ENCODE results near the gene PTPRB.

PTPRB gene

DNA sequence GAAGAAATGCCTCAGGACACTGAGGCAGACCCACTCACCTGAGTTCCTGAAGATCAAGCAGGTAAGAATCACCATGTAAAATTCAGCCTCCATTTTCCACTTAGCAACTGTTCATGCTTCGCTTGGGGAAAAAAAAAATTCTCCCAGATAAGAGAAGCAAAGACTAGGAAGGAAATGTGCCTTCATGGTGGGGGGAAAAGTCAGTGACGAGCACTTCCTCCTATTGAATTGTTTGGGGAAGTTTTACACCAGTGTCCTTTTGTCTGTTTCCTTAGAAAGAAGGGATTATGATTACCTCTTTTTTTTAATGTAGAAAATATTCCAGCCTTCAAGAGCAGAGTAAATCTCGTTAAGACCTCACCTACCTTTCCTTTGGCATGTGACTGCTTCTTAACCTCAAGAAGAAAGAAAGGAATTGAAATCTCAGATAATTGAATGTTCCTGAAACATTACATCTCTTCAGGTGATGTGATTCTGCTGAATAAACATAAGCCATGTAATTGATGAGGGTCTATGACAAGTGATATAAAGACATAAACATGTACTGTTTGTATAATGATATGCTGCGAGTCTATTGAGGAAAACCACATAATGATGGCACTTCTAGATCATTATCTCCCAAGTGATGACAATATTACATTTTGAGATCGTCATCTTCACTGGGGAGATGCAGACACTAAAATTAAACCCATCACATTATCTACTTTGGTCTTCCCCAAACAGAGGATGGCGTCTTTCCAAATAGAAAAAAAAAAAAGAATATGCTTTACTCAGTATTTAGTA is at the start of gene PTPRB:
TSS of gene PTPRB (minus strand) at position 127 of the 783 bp plus-strand sequence. CDS start at position 93, 34 bp downstream.
- peak; percentile 85 for DNase-seq (ENCODE audit: low spot score)

DNA sequence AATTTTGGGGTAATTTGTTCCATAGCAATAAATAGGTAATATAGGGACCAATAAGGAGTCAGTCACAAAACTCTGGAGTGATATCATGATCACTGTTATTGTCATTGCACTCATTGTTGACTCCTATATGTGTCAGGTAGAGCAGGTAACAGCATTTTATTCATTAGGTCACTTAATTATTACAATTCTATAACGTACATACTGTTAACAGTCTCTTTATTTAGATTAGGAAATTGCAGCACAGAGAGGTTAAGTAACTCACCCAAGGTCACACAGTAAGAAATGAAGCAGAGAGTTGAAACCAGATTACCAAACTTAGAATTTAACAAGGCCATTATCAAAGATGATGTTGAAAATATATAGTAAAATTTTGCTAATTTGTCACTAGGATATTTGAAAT is 49.7 kb upstream of the PTPRB start:
- no peak for DNase-seq (ENCODE audit: low spot score)

DNA sequence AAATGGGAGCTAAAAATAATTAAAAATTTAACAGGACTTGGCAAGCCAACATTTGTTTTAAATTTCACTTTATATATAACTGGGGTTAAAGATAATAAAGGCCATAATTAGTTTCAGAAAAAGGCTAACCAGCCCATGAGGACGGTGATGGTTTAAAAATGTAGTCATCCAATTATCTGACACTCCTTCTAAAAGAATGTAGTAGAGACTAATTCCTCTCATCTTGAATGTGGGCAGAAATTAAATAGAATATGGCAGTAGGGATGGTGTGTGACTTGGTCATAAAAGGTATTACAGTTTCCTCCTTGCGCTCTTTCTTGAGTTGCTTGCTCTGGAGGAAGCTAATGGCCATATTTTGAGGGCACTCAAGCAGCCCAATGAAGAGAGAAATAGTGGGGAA is 49.1 kb upstream of the PTPRB start:
- no peak for DNase-seq (ENCODE audit: low spot score)

DNA sequence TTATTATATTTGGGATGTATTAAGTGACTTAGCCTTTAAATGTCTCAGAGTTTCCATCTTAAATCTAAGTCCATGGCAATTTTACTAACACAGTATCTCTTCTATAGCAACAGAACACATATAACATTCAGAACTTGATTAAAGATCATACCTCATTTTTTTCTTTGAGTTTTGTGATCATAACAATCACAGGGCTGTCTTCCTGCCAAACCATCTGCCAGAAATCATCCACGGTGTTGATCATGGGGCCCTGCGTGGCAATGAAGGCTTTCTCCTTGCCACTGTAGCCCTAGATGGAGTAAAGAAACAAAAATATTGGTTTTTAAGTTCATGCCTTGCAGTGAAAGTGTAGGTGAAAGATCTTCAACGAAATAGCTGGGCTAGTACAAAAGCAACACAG is 46.7 kb upstream of the PTPRB start:
- no peak for DNase-seq (ENCODE audit: low spot score)

DNA sequence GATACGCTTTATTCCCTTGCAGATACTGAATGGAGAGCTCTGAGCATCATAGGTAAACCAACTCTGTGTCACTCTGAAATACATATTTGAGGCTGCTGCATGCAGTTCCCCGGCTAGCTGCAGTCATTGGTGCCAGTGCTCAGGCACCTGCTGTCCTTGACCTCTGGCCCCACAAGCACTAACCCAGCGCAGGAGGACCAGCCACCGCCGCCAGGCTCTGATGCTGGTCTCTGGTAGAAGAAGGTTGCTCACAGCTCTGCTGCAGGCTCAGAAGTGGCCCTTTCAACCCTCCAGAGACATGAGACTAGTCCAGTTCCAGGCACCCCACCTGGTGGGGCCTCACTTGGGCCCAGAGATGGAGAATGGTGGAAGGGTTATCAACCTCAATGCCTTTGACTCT is 34.5 kb upstream of the PTPRB start:
- no peak for DNase-seq (ENCODE audit: low spot score)

DNA sequence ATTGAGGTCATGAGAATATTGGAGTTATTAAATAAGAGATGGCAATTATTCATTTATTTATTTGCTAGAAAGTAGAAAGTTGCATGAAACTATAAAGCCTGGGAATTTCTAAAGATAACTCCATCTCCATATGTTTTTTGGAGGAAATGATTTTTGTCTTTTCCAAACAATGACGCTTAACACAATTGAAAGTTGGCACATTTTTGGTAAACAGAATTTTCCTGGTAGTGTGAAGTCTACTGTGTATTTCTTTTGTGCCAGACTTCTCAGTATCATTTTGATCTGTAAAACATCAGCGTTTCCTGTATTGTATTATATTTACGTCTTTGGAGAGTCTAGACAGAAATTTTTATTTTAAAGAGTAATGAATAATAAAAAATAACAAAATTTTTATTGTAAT is 33.7 kb upstream of the PTPRB start:
- no peak for DNase-seq (ENCODE audit: low spot score)

DNA sequence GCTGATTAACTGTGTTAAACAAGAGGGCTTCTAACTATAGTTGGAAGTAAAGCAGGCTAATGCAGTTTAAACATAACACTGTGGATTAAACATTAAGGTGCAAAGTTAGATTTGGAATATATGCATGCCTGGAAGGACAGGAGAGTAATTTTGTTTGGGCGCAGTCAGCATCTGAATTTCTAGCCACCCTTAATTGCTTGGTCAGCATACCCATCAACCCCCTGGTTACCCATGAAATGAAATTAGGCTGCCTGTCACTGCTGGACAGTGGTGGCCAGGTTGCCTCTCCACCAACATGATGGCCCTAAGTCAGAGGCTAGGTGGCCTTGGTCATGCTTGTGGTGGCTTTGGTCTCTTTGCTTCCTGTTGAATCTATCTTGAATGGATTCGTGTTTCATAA is 30.0 kb upstream of the PTPRB start:
- DNase-seq (ENCODE audit: low spot score): no peak

DNA sequence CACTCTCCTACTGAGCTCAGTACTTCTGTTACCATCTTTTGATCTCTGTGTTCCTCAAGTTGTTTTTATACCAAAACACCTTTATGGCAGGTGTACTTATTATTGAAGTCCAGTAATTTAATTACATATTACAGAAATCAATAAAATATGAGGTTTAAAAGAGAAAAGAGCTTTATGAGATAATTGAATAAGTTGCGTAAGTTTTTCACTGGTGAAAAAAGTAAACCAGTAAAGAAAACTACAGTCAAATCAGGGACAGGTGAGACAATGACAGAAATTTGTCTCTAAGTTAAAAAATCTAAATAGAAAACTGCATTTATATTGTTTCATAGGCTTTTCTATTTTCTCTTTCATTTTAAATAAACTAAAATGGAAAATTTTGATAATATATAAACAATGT is 29.1 kb upstream of the PTPRB start:
- DNase-seq (ENCODE audit: low spot score): no peak

DNA sequence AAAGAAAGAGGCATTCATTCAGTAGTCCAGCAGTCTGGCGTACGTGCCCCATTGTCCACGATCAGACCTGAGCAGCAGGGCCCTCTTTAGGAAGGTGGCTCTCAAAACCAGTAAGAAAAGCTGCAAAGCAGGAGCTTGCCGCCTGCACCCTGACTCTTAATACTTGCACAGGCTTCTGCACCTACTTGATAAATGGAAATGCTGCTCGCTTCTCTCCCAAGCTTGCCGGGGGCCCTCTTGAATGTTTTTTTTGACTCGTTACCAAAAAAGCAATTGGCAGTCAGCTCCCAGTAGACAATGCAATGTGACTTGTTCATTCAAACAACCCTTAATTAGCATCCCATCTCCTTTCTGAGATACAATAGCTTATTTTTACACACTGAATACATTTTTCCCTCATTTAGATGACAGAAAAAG is 27.2 kb upstream of the PTPRB start:
- DNase-seq (ENCODE audit: low spot score): no peak

DNA sequence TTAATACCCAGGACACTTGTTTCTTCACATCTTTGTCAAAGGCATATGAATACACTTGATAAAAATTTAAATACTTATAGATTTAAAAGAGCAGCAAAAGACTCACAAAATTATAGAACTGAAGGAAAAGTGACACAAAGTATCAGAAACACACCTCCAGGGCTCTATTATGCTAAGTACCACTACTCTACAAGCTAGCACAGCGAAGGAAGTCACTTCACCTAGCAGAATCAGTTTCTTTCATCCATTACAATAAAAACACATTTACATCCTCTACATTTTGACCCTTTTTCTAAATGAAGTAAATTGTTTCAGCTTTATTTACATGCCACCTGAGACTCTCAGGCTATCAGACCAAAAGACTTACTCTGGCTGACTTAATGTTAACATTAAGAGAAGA is 26.6 kb upstream of the PTPRB start:
- DNase-seq (ENCODE audit: low spot score): no peak

DNA sequence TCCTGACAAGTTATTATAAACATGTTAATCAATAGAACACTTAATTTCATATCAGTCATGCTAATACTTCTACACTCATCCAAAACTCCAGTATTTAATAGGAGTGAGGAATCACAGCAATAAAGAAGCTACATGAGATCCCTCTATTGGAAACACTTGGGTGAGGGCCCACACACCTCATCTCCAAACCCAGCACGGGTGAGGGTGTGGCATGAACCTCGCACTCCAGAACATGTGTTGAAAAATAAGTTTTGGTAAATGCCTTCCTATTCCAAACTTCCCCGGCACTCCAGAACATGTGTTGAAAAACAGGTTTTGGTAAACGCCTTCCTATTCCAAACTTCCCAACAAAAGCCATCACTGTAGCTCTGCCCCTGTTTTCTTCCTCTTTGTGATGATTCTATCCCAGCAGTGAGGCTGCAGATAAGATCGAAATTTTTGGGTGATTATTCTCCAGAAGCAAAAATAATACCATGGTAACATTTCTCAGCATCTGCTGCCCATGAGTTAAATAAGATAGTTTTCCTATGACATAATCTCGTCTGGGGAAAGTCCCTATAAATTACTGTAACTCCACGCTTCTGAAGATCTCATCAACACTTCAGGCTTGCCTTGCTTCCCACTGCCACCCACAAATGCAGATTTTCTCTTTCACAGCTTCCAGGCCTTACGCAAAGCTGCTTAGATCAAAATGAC is 24.4 kb upstream of the PTPRB start:
- no peak for DNase-seq (ENCODE audit: low spot score)

DNA sequence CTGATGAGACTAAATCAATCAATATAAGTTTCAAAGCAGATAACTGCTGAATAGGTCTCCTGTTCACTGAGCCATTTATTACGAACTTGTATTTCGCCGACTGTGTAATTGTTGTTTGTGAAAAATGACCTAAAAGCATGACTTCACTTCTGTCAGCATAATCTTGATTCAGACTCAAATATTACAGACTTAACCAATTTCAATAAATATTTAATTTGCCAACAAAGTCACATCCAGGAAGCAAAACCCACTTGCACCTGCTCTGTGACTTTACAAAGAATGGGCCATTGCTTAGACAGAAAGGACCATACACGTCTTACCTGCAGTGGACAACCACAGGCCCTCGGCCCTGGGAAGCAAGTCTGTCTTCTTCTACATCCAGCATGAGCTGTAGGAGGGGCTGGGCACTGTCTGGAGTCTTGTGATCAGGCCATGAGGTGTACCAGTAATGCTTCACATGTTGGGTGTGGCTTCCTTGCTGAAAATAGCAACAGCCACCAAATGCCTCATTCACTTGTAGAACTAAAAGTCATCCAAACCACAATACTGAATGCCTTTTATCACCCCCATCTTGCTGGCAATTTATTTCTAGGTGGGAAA is 23.5 kb upstream of the PTPRB start:
- DNase-seq (ENCODE audit: low spot score): peak; percentile 48

DNA sequence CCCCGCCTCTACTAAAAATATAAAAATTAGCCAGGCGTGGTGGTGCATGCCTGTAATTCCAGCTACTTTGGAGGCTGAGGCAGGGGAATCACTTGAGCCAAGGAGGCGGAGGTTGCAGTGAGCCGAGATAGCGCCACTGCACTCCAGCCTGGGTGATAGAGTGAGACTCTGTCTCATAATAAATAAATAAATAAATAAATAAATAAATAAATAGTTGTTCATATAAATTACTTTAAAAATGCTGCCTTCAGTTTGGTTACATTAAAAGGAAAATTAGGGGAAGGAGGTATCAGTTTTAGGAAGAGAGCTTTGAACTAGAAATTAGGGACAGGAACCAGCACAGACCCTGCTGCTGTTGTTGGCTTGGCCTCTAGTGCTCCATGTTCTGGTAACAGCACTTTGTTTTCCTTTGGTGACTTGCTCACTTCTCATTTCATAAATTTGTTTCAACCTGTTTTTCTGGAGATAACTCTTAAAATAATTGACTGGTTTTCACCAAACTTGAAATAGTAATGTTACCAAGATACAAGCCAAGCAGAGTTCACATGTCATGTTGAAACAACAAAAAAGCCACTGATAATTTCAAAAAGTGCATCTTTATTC is 22.9 kb upstream of the PTPRB start:
- DNase-seq (ENCODE audit: low spot score): no peak

DNA sequence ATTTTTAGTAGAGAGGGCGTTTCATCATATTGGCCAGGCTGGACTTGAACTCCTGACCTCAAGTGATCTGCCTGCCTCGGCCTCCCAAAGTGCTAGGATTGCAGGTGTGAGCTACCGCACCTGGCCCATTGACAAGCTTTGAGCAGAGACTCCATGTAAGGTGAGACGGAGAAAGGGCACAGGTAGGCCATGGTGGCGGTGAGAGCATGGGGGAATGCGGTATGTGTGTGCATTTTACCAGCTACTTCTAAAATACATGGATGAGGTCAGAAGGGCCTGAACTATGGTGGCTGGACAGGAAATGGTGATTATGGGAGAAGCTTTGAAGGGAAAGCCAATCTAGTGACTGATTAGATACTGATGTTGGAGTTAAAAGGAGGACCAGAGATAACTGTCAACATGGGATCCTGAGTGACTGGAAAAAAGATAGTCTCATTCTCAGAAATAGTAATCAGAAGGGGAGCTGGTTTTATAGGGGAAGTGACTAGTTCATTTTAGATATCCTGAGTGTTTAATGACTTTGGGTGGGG is 21.9 kb upstream of the PTPRB start:
- no peak for DNase-seq (ENCODE audit: low spot score)

DNA sequence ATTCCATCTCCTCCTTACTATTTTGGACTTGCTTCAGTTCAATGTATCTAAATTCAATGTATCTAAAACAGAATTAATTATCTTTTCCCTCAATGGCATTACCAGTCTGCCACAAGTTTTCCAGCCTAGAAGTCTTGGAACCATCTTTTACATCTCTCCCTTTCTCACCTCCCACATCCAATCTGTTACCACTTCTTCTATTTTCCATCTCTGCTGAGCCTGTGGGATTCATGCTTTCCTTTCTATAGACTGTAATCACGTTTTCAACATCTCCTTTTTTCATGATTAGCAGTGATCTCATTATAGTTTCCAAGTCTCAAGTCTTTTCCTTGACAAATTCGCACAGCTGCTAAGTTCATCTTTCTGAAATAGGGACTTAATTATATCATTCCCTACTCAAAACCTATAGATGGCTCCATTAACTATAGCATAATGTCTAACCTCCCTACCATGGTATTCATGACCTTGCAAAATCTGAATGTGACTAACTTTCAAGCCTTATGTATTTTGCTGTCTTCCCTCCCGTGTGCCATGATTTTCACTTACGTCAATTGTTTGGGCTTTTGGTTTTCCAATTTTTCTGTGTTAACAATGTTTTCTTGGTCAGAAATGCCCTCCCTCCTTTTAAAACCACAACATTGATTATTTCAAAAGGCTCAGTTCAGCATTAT is 20.5 kb upstream of the PTPRB start:
- no peak for DNase-seq (ENCODE audit: low spot score)

DNA sequence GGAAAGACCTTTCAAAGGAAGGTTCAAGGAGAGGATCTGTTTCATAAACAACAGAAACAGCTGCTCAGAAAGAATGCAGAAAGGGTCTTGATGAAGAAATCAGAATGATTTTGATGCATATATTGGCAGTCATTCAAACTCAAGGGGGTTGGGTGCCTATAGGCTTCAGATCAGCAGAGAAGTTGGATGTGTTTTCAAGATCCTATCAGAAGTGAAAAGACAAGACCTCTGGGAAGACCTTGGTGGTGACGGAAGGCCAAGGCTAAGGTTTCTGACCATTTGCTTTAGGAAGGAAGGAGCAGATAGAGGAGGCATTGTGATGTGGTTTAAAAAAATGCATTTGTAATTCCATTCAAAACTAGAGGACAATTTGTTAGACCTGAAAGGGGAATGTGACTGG is 15.2 kb upstream of the PTPRB start:
- no peak for DNase-seq (ENCODE audit: low spot score)

DNA sequence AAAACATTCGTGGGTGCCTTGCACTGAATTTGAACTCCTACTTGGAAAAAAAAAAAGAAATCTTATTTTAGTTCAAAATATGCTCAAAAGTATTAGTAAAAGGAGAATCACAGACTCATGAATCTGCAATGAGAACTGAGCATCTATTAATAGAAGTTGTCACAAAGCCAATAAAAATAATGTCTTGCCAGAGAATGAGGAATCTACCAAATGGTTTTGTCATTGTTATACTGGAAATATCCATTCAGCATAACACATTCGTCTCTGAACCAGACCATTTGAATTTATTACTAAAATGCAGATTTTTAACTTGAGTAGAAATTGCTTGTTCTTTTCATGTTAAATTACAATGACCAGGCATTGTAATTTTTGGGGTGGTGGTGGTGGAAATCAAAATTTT is 11.6 kb upstream of the PTPRB start:
- DNase-seq (ENCODE audit: low spot score): peak; percentile 60

DNA sequence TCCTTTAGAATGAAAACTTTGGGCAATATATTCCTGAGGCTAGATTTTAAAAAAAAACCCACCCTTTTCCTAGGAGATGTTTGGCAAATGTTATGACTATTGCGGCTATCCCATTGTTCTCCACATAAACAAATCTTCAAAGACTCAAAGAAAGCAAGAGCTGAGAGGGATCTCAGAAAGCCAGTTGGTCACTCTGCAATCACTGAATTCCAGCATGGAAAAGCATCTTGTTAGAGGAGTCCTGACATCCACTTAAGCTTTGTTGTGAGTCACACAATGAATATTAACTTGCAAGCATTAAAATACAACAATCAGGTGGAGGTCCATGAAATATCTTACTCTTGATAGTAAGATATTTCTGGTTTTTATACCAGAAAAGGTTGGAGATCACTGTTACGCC is 11.0 kb upstream of the PTPRB start:
- no peak for DNase-seq (ENCODE audit: low spot score)

DNA sequence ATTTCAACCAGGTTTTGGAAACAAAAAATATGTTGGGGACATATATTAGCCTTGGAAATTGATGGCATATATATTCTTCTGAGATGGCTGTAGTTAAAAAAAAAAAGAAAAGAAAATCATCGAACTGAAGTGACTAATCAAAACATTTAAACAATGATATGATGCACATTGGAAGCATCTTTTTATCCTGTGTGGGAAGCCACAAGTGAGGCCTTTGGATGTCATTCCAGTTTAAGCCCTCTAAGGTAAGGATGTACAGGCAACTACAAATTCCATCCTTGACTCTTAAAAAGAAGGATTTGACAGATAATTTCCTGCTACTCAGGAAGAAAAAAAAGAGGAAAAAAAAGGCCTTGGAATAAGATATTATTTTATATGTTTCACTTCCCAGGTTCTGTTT is 9.6 kb upstream of the PTPRB start:
- peak; percentile 39 for DNase-seq (ENCODE audit: low spot score)

DNA sequence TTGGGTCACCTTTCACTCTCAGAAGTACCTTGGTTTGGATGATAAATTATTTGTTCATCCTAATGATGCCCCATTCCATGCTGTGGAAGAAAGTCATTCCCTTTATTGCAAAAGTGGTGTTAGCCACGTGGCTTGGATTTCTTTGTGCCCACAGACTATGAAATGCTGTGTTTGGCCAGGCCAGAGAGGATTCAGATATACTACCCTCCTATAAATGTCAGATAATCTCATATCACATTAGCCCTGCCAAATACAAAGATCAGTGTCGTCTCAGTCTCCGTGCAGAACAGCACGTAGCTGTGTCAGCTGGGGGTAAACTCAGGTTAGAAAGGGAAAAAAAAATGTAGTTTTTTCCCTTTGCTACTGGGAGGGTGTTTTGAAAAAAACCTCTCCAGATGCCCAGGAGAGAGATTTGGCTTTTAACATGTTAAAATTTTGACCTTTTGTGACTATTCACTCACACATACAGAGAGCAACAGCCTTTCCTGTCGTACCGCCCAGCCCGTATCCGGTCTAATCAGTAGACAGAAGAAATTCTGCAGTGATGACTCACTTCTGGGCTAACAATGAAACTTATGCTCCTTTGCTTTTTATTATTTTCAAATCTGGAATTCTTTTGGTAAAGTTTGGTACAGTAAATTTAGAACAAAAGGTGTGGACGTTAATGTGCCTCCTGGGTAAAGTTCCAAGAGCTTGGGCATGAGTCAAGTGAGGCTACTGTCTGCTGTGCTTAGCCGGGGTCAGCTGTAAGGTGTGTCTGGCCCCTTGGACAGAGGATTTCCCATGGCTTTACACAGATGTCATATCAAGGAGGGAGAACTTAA is 8.5 kb upstream of the PTPRB start:
- DNase-seq (ENCODE audit: low spot score): peak; percentile 99

DNA sequence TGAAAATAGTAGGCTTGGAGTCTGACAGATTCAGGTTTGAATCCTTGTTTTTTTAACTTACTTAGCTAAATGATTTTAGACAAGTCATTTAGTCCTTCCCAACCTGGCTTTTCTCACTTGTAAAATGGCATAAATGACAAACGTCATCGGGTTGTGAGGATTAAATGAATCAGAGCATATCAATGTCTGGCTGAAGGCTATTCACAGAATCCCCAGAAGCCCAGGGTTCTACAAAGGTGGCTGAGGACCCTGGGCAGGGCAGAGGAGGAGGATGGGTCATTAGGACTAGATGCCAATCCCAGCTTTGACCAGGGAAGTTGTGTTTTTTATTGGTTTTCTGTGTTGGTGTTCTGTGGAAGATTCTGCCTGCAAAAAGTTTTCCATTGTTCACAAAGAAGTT is 7.6 kb upstream of the PTPRB start:
- no peak for DNase-seq (ENCODE audit: low spot score)
